ENCODE results near the gene FILIP1L. TPM values are rescaled to one million over a fixed set of nuclear protein-coding genes. Genes with fewer than 3 reads are reported as not detected.
"Not testable (repeated sequence)": the region's sequence is repeated elsewhere in the genome, so short reads cannot be mapped to it uniquely, and the experiment has no call there.

FILIP1L gene
- total RNA-seq, 2 experiments from 2014 or later = not detected

GRCh38 chr3:100057716-100058575 is 56.4 kb downstream of the FILIP1L start:
- no peaks in the 10 kb centered on the region for H3K9me3 ChIP-seq (ENCODE audit: low read length)
- TF ChIP-seq, protein P1, sequence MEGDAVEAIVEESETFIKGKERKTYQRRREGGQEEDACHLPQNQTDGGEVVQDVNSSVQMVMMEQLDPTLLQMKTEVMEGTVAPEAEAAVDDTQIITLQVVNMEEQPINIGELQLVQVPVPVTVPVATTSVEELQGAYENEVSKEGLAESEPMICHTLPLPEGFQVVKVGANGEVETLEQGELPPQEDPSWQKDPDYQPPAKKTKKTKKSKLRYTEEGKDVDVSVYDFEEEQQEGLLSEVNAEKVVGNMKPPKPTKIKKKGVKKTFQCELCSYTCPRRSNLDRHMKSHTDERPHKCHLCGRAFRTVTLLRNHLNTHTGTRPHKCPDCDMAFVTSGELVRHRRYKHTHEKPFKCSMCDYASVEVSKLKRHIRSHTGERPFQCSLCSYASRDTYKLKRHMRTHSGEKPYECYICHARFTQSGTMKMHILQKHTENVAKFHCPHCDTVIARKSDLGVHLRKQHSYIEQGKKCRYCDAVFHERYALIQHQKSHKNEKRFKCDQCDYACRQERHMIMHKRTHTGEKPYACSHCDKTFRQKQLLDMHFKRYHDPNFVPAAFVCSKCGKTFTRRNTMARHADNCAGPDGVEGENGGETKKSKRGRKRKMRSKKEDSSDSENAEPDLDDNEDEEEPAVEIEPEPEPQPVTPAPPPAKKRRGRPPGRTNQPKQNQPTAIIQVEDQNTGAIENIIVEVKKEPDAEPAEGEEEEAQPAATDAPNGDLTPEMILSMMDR (conservative IDR thresholded peaks at IDR 0.05; ENCODE audit: low read length) = no peak
- ChIA-PET CTCF (ENCODE audit: unreplicated experiment) (no interaction called here), POLR2A (interaction anchor here (0.6 to 1.4 kb wide), 2 partner anchors 8 to 25 kb away, joined by 3 to 4 read pairs; no protein-coding TSS in a partner anchor)
- no peak overlapping the region for H3K27ac ChIP-seq (ENCODE audit: low read depth, low read length, poor library complexity, severe bottlenecking)
- no peak overlapping the region for H3K4me2 ChIP-seq (ENCODE audit: low read length)
- H3K4me1 ChIP-seq (ENCODE audit: insufficient read depth, low read length, poor library complexity, severe bottlenecking) = no peaks in the 10 kb centered on the region
- no peaks in the 10 kb centered on the region for H3K79me2 ChIP-seq (ENCODE audit: insufficient read depth, low read depth, low read length)
- no peak overlapping the region for H3K4me3 ChIP-seq (ENCODE audit: low read depth, low read length, poor library complexity, severe bottlenecking)
- intact Hi-C loops (cut with micrococcal nuclease; ENCODE audit: unreplicated experiment) = no loop called here
- DNase-seq (ENCODE audit: low spot score) = no peak
- BruUV-seq (replicated peaks) = no TSS peak
- H2AFZ ChIP-seq (ENCODE audit: low read length) = no peak overlapping the region
- H3K36me3 ChIP-seq (ENCODE audit: insufficient read depth, low read length) = no peaks in the 10 kb centered on the region
- no peaks in the 10 kb centered on the region; the same call in 1 of the 2 replicates for H4K20me1 ChIP-seq (ENCODE audit: insufficient read depth, low read length)
- no peaks in the 10 kb centered on the region for H3K9me2 ChIP-seq (ENCODE audit: insufficient read depth, low read length)

DNA sequence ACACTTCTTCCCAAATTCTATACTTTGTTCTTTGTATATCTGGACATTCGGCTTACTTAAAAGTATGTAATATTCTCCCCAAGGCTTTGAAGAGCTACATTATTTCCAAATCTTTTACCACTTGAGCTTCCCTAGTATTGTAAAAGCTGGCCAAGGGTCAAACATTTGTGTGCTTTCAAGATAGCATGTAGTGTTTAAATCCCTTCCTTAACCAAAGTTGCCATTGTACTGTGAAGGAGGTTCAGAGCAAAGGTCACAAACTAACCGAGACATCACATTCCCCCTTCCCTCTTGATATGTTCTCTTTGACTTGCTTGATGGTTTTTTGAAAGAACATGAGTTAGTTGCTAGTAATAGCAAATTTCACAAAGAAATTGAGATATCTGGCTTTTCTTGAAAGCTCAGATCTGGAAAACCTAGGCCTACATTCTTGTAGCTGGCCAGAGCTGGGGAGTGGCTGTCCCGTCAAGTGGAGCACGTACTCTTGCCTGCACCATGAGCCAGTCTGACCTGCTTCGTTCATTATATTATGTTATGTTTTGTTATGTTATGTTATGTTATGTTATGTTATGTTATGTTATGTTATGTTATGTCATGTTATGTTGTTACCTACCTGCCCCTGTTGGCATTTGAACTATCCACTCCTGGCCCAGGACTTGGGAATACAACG is 60.2 kb downstream of the FILIP1L start:
- Histone ChIP-seq H3K4me1 (ENCODE audit: insufficient read depth, low read length, poor library complexity, severe bottlenecking) (no peaks in the 10 kb centered on the region), H3K9me2 (ENCODE audit: insufficient read depth, low read length) (no peaks in the 10 kb centered on the region), H3K4me2 (ENCODE audit: low read length) (no peak overlapping the region), H3K36me3 (ENCODE audit: insufficient read depth, low read length) (no peaks in the 10 kb centered on the region), H3K9me3 (ENCODE audit: low read length) (no peaks in the 10 kb centered on the region), H3K27ac (ENCODE audit: low read depth, low read length, poor library complexity, severe bottlenecking) (no peak overlapping the region), H4K20me1 (ENCODE audit: insufficient read depth, low read length) (no peaks in the 10 kb centered on the region; the same call in 1 of the 2 replicates), H3K79me2 (ENCODE audit: insufficient read depth, low read depth, low read length) (no peaks in the 10 kb centered on the region), H2AFZ (ENCODE audit: low read length) (no peak overlapping the region), H3K4me3 (ENCODE audit: low read depth, low read length, poor library complexity, severe bottlenecking) (no peak overlapping the region)
- CTCF ChIA-PET (ENCODE audit: unreplicated experiment) = no interaction called here
- TF ChIP-seq EZH2phosphoT487 (IDR thresholded peaks at IDR 0.05; ENCODE audit: borderline replicate concordance, low read depth, low read length) = no peak
- TF ChIP-seq, protein P1 (conservative IDR thresholded peaks at IDR 0.05; ENCODE audit: low read length) = no peak
- BruUV-seq (replicated peaks) = no TSS peak
- DNase-seq (ENCODE audit: low spot score) = no peak
- intact Hi-C loops (cut with micrococcal nuclease; ENCODE audit: unreplicated experiment) = no loop called here
- POLR2A ChIA-PET = interaction anchor here (0.6 to 1.2 kb wide), 3 partner anchors 40 to 1031 kb away, joined by 3 to 6 read pairs (median 5); no protein-coding TSS in a partner anchor

DNA sequence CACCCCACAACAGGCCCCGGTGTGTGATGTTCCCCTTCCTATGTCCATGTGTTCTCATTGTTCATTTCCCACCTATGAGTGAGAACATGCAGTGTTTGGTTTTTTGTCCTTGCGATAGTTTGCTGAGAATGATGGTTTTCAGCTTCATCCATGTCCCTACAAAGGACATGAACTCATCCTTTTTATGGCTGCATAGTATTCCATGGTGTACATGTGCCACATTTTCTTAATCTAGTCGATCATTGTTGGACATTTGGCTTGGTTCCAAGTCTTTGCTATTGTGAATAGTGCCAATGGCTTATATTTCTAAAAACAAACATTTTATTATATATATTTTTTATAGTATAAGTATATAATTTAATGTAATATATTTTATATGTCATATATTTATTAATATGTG is 62.8 kb downstream of the FILIP1L start:
- intact Hi-C loops (cut with micrococcal nuclease; ENCODE audit: unreplicated experiment); H3K27ac ChIP-seq (ENCODE audit: low read depth, low read length, poor library complexity, severe bottlenecking); H3K9me3 ChIP-seq (ENCODE audit: low read length); H3K36me3 ChIP-seq (ENCODE audit: insufficient read depth, low read length); BruUV-seq (replicated peaks); H3K9me2 ChIP-seq (ENCODE audit: insufficient read depth, low read length); H2AFZ ChIP-seq (ENCODE audit: low read length); CTCF ChIA-PET (ENCODE audit: unreplicated experiment); H3K79me2 ChIP-seq (ENCODE audit: insufficient read depth, low read depth, low read length); H3K4me2 ChIP-seq (ENCODE audit: low read length); H3K4me3 ChIP-seq (ENCODE audit: low read depth, low read length, poor library complexity, severe bottlenecking); DNase-seq (ENCODE audit: low spot score): not testable (repeated sequence)
- Histone ChIP-seq H4K20me1 (ENCODE audit: insufficient read depth, low read length) (peaks cover 21% of the 10 kb centered on the region), H3K4me1 (ENCODE audit: insufficient read depth, low read length, poor library complexity, severe bottlenecking) (peaks cover 15% of the 10 kb centered on the region)
- POLR2A ChIA-PET = interaction anchor here (0.5 kb wide), 2 partner anchors 10 to 39 kb away, joined by 3 read pairs; no protein-coding TSS in a partner anchor
